Pancreas (tissue), 10 donors: Measurements from ENCODE around the gene TUBA3C. TPM values are rescaled to one million over a fixed set of nuclear protein-coding genes. Genes with fewer than 3 reads are reported as not detected.

Source experiments
- ATAC-seq, 4 donors: fragments of 200-7000 bp; cut with Tn5 transposase; one replicate each; pipeline versions ENCODE4 v1.8.0 to v1.9.1; 2020; ENCODE audit warnings: mild to moderate bottlenecking in 4 of 4, moderate library complexity in 4 of 4
- DNase-seq, 6 donors: peaks; one replicate each; pipeline ENCODE4 v3.0.0-alpha.2; 2020
- FAIRE-seq: peaks from 2 replicates; lab custom pipeline; 2012; peaks lifted over from hg19 to GRCh38; lab: Jason Lieb, UNC
- H3K27ac ChIP-seq, 4 donors: fragments of 200-600 bp; sonication (generic); 1 replicate in 3 of 4; 2 replicates in 1 of 4; pipeline versions ENCODE4 v1.5.0 to v1.8.0; 2020
- H3K27me3 ChIP-seq, 4 donors: fragments of 200-600 bp; one replicate each; pipeline ENCODE4 v1.8.0; 2021
- H3K36me3 ChIP-seq, 3 donors: fragments of 200-600 bp; sonication (generic) in 1 of 3; one replicate each; pipeline versions ENCODE4 v1.5.0 to v1.8.0; 2020 to 2021
- H3K4me1 ChIP-seq, 3 donors: fragments of 200-600 bp; one replicate each; pipeline ENCODE4 v1.8.0; 2021
- H3K4me3 ChIP-seq, 4 donors: fragments of 200-600 bp; sonication (generic) in 2 of 4; one replicate each; pipeline versions ENCODE4 v1.5.0 to v1.8.0; 2020 to 2021
- H3K9me3 ChIP-seq, 4 donors: fragments of 200-600 bp; one replicate each; pipeline ENCODE4 v1.8.0; 2021
- CTCF ChIP-seq, 4 donors: fragments of 200-600 bp; sonication (generic) in 3 of 4; IDR thresholded peaks; one replicate each; pipeline versions ENCODE4 v1.5.0 to v1.8.0; 2021; ENCODE audit warnings: antibody characterized with exemption in 4 of 4
- WGBS, 2 donors: extraction: QIAGEN DNeasy Blood & Tissue Kit; methylation state at CpG; one replicate each; pipeline ENCODE4 v1.1.7; 2013; 5-methylcytosine and 5-hydroxymethylcytosine counted together
- intact Hi-C, 3 donors: fragments of 100-400 bp; cut with DNase I; formaldehyde crosslinking; loops; one replicate each; pipeline versions ENCODE4 v1.11.1 to v1.14.2; 2022
- polyA plus RNA-seq, 2 donors: library from polyadenylated mRNA; stranded (reverse); fragments of 200-250 nt; gene quantifications; one replicate each; pipeline ENCODE4 v1.2.3, GENCODE V29; 2013
- total RNA-seq, 6 donors: library from RNA; stranded (reverse); fragmentation: NEBNext Ultra II Directional in 4 of 6; extraction: Animal tissue kit (Norgen Biotek cat#: 25700) in 4 of 6; gene quantifications; one replicate each; pipeline versions ENCODE4 v1.2.1 to v1.2.4, GENCODE V29; 2021 to 2023
- donor health status: healthy with polysubstance abuse.
- donor health status: DM: no; HTN: no; CAD: no; lungs with moderate emphysema.
- donor health status: DM: no; HTN: no; CAD: no.
- donor health status: control.
- donor health status: control.
- donor health status: Bipolar disorder and iron deficiency.
- donor health status: DM: yes; HTN: yes; CAD: no.
- donor health status: DM: no; HTN: no; CAD: no.
- donor health status: DM: no; HTN: no; CAD: no.
- donor health status: DM: yes; HTN: yes; CAD: no.

The TUBA3C gene
- total and polyA plus RNA-seq, 8 donors: not detected

- intact Hi-C loops: no loop called here
- FAIRE-seq (no peak), ATAC-seq (no peak)
These were observed 27.7 kb downstream of the TUBA3C start for GRCh38 chr13:19153782-19154450.

GRCh38 chr13:19152403-19152802 is 29.2 kb downstream of the TUBA3C start:
- Histone ChIP-seq H3K9me3 (no peaks in the 10 kb centered on the region), H3K27ac (no peak overlapping the region), H3K27me3 (no peaks in the 10 kb centered on the region), H3K4me1 (no peaks in the 10 kb centered on the region), H3K36me3 (no peaks in the 10 kb centered on the region), H3K4me3 (no peak overlapping the region)
- ATAC-seq (no peak), FAIRE-seq (no peak), DNase-seq (no peak)
- 37 to 44% methylated on average over 5 of the region's 5 CpGs for WGBS, 2 donors
- no peak for TF ChIP-seq CTCF (IDR thresholded peaks at IDR 0.05)
- intact Hi-C loops: no loop called here

More at GRCh38 chr13:19153782-19154450, 27.7 kb downstream of the TUBA3C start:
- Histone ChIP-seq H3K9me3 (no peaks in the 10 kb centered on the region), H3K27me3 (no peaks in the 10 kb centered on the region), H3K36me3 (no peaks in the 10 kb centered on the region), H3K27ac (no peak overlapping the region), H3K4me3 (no peak overlapping the region), H3K4me1 (no peaks in the 10 kb centered on the region)
- 68 to 75% methylated on average over 9 of the region's 9 CpGs for WGBS, 2 donors
- no peak for TF ChIP-seq CTCF (IDR thresholded peaks at IDR 0.05)
- no peak for DNase-seq

- Histone ChIP-seq H3K4me1 (no peaks in the 10 kb centered on the region), H3K27ac (no peak overlapping the region), H3K4me3 (no peak overlapping the region), H3K9me3 (no peaks in the 10 kb centered on the region), H3K27me3 (no peaks in the 10 kb centered on the region), H3K36me3 (no peaks in the 10 kb centered on the region)
- intact Hi-C loops: no loop called here
- ATAC-seq (no peak), DNase-seq (no peak), FAIRE-seq (no peak)
- TF ChIP-seq CTCF (IDR thresholded peaks at IDR 0.05): no peak
- 63 to 78% methylated on average over 13 to 14 of the region's 14 CpGs for WGBS, 2 donors
These were observed 29.9 kb downstream of the TUBA3C start for GRCh38 chr13:19151581-19152263.

- no peaks in the 10 kb centered on the region for H3K4me1 ChIP-seq
- no peak for DNase-seq
- WGBS, 2 donors: 73 to 80% methylated on average over 8 of the region's 8 CpGs
- no peak for FAIRE-seq
- no peaks in the 10 kb centered on the region for H3K9me3 ChIP-seq
- intact Hi-C loops: no loop called here
- H3K36me3 ChIP-seq: no peaks in the 10 kb centered on the region
- no peak overlapping the region for H3K27ac ChIP-seq
- no peak for ATAC-seq
- no peak overlapping the region for H3K4me3 ChIP-seq
- H3K27me3 ChIP-seq: no peaks in the 10 kb centered on the region
- no peak for TF ChIP-seq CTCF (IDR thresholded peaks at IDR 0.05)
These were observed 30.9 kb downstream of the TUBA3C start for GRCh38 chr13:19150712-19151228.

- H3K4me1 ChIP-seq: no peaks in the 10 kb centered on the region
- no peaks in the 10 kb centered on the region for H3K36me3 ChIP-seq
- TF ChIP-seq CTCF (IDR thresholded peaks at IDR 0.05): no peak
- H3K27me3 ChIP-seq: no peaks in the 10 kb centered on the region
- H3K27ac ChIP-seq: no peak overlapping the region
- intact Hi-C loops: no loop called here
- H3K4me3 ChIP-seq: no peak overlapping the region
- WGBS, 2 donors: 68 to 72% methylated on average over 10 of the region's 10 CpGs
- no peaks in the 10 kb centered on the region for H3K9me3 ChIP-seq
- ATAC-seq: no peak
- no peak for FAIRE-seq
- no peak for DNase-seq
These were observed 31.4 kb downstream of the TUBA3C start for GRCh38 chr13:19150226-19150625.
